K562 (cell line): ENCODE results near the gene NUP205. TPM values are rescaled to one million over a fixed set of nuclear protein-coding genes. Genes with fewer than 3 reads are reported as not detected.

Experiments
- DEAF1 ChIP-seq: fragments of 450-650 bp; formaldehyde crosslinking; IDR thresholded peaks from 2 replicates; pipeline ENCODE4 v1.4.0; 2020; ENCODE audit warnings: mild to moderate bottlenecking, moderate library complexity
- E2F8 ChIP-seq: fragments of 450-650 bp; IDR thresholded peaks from 2 replicates; pipeline ENCODE4 v1.7.1; 2018; ENCODE audit warnings: mild to moderate bottlenecking, low read depth; ENCODE audit not compliant: partially characterized antibody
- polyA plus RNA-seq, 8 experiments: library from polyadenylated mRNA; depleted of rRNA in 4 of 8; stranded (reverse) in 5 of 8; unstranded in 3 of 8; fragments of >200 nt; fragmentation: Nextera tagmentation in 2 of 8; fragmentation: Illumina TruSeq in 1 of 8; extraction: Ambion mirVana in 2 of 8; extraction: Trizol in 1 of 8; gene quantifications; 2 replicates each; pipeline versions ENCODE4 v1.2.1 to v1.2.3, GENCODE V29; 2011 to 2014; ENCODE audit warnings: inconsistent platforms in 1 of 8, missing spikeins in 1 of 8
- total RNA-seq, 7 experiments: library from RNA; depleted of rRNA in 6 of 7; stranded (reverse); fragments of >200 nt in 6 of 7; fragmentation: Illumina TruSeq in 2 of 7; extraction: Trizol in 2 of 7; gene quantifications; 2 replicates each; pipeline versions ENCODE4 v1.2.1 to v1.2.3, GENCODE V29; 2011 to 2021; ENCODE audit warnings: low replicate concordance in 1 of 7

NUP205 gene
- total and polyA plus RNA-seq, 9 of the 15 experiments (the other 6 are each of a cell fraction or from before 2014, with no cell fraction given), result 101 to 282 (median 193) TPM

GRCh38 chr7:135509839-135510591 lies 47.7 kb upstream of the NUP205 start, which contains the start of gene CNOT4 (continued):
- TF ChIP-seq E2F8 (peak; percentile 57), DEAF1 (CRISPR knock-in tag) (0 out of 2 replicates have a peak, but pooled peaks have one; percentile 12)
